Measurements from ENCODE around the gene CIBAR2. TPM values are rescaled to one million over a fixed set of nuclear protein-coding genes. Genes with fewer than 3 reads are reported as not detected.

Gene CIBAR2
- total RNA-seq, 4 donors from 2014 or later: not detected

DNA sequence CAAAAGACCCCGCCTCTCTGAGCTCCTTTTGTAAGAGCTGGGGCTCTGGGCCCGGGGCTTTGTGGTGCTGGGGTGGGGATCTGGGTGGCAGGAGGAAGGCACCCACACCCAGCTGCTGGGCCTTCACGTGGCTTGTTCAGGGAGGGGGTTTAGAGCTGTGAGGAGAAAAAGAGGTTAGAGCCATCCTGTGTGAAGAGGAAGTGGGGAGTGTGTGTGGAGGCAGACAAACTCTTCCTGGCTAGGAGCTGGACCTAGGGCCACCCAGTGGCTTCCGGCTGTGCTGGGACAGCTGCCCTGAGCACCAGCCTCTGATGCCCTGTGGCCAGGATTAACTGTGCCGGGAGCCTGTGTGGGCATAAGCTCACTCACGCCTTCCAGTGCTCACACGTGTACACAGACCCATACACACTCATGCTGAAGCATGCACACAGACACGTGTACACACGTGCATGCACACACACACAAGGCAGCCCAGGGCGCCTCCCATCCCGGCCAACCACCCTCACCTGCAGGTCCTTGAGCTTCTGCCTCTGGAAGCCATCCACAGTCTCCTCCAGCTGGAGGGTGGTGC, 7.4 kb downstream of the CIBAR2 start:
- Histone ChIP-seq H3K9me3 (no peaks in the 10 kb centered on the region), H3K4me3 (no peak overlapping the region), H3K36me3 (no peaks in the 10 kb centered on the region), H3K4me1 (no peaks in the 10 kb centered on the region), H3K27me3 (no peaks in the 10 kb centered on the region), H3K27ac (replicated peaks in 1 of 4) (no peak overlapping the region)
- TF ChIP-seq EP300 (IDR thresholded peaks at IDR 0.05): no peak
- no peak for TF ChIP-seq POLR2AphosphoS5 (IDR thresholded peaks at IDR 0.05)
- TF ChIP-seq, protein P1, sequence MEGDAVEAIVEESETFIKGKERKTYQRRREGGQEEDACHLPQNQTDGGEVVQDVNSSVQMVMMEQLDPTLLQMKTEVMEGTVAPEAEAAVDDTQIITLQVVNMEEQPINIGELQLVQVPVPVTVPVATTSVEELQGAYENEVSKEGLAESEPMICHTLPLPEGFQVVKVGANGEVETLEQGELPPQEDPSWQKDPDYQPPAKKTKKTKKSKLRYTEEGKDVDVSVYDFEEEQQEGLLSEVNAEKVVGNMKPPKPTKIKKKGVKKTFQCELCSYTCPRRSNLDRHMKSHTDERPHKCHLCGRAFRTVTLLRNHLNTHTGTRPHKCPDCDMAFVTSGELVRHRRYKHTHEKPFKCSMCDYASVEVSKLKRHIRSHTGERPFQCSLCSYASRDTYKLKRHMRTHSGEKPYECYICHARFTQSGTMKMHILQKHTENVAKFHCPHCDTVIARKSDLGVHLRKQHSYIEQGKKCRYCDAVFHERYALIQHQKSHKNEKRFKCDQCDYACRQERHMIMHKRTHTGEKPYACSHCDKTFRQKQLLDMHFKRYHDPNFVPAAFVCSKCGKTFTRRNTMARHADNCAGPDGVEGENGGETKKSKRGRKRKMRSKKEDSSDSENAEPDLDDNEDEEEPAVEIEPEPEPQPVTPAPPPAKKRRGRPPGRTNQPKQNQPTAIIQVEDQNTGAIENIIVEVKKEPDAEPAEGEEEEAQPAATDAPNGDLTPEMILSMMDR (IDR thresholded peaks at IDR 0.05): no peak
- no peak for TF ChIP-seq POLR2A (IDR thresholded peaks at IDR 0.05; ENCODE audit: low read depth)
- intact Hi-C loops (cut with DNase I): no loop called here
- WGBS: 67% methylated on average over 11 of the region's 11 CpGs
- no peak for DNase-seq (ENCODE audit: extremely low spot score)

DNA sequence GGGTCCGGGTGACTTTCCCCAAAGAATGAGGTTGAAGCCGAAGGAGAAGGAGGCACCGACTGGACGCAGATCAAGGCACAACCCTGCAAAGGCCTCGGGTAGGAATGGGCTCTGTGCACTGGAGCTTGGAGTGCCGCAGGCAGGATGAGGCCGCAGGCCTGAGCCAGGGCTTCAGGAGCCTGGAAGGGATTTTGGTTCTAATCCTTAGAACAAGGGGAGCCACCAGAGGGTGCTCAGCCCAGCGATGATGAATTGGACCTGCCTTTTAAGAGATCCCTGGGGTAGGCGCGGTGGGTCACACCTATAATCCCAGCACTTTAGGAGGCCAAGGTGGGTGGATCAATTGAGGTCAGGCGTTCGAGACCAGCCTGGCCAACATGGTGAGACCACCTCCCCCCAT, 8.1 kb downstream of the CIBAR2 start:
- H3K9me3 ChIP-seq: no peaks in the 10 kb centered on the region
- intact Hi-C loops (cut with DNase I): no loop called here
- H3K27ac ChIP-seq (replicated peaks in 1 of 4): no peak overlapping the region
- H3K4me1 ChIP-seq: no peaks in the 10 kb centered on the region
- 90% methylated on average over 12 of the region's 12 CpGs for WGBS
- H3K36me3 ChIP-seq: no peaks in the 10 kb centered on the region
- TF ChIP-seq POLR2AphosphoS5 (IDR thresholded peaks at IDR 0.05) (no peak), POLR2A (IDR thresholded peaks at IDR 0.05; ENCODE audit: low read depth) (no peak), EP300 (IDR thresholded peaks at IDR 0.05) (no peak)
- TF ChIP-seq, protein P1 (IDR thresholded peaks at IDR 0.05): no peak
- DNase-seq (ENCODE audit: extremely low spot score): no peak
- H3K4me3 ChIP-seq: no peak overlapping the region
- no peaks in the 10 kb centered on the region for H3K27me3 ChIP-seq

DNA sequence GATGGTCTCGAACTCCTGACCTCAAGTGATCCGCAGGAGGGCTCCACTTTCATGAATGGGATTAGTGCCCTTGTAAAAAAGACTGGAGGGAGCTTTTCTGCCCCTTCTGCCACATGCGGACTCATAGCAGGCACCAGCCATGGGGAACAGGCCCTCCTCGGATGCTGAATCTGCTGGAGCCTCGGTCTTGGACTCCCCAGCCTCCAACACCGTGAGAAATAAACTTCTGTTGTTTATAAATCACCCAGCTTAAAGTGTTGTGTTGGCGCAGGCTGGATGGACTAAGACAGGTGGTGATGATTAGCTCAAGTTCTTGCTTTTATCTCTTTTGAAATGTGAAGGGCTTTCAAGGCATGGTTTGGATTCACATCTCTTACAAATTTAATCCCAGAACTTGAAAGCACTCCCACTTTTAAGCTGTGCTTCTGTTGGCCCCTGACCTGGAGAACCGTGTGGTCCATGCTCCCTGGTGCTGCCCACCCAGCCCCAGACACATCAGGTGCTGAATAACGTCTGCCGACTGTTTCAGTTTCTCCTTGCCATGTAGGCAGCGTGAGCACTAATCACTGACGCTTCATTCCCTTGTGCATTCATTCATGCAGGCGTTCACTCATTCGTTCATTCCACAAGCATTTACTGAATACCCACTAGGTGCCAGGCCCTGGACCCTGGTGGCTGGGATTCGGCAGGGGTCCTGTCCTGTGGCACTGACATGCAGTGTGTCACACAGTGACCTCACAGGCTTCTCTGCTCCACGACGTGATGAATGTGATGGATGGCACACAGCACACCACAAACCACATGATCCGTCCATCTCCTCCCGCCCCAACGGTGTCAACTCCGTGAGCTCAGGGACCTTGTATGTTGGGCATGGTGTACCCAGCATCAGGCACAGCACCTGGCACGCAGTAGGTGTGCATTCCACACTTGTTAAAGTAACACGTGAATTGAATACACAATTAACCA, 8.9 kb downstream of the CIBAR2 start:
- 81% methylated on average over 23 of the region's 23 CpGs for WGBS
- H3K36me3 ChIP-seq: no peaks in the 10 kb centered on the region

DNA sequence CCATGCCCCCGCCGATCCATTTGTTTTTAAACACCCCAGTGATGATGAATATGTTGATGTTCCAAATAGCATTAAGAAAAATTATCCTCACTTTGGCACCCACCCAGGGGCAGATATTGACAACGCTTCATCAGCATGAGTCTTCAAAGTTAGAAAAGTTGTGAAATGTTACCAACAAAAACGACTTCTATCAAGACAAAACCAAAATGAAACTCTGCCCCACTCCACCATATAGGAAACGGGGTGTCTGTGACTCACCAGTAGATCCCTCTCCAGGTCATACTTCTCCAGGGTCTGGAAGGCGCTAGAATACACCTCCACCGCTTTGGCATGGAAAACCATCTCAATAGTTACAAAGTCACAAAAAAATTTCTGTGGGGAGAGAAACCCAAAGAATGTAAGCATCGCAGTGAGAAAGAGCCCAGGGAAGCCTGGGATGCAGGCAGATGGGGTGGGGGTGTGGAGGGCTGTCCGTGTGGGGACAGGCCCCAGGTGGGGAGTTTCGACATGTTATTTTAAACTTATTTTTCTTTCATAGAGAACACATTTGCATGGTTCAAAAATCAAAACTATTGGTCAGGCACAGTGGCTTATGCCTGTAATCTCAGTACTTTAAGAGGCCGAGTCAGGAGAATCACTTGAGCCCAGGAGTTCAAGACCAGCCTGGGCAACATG, 10.2 kb downstream of the CIBAR2 start:
- Histone ChIP-seq H3K4me3 (no peak overlapping the region), H3K27me3 (peaks cover 0 to 16% (median 0%) of the 10 kb centered on the region in 4 donors), H3K9me3 (no peaks in the 10 kb centered on the region), H3K4me1 (no peaks in the 10 kb centered on the region), H3K36me3 (no peaks in the 10 kb centered on the region), H3K27ac (replicated peaks in 1 of 4) (no peak overlapping the region)
- no peak for TF ChIP-seq POLR2A (IDR thresholded peaks at IDR 0.05; ENCODE audit: low read depth)
- TF ChIP-seq POLR2AphosphoS5 (IDR thresholded peaks at IDR 0.05): no peak
- TF ChIP-seq, protein P1 (IDR thresholded peaks at IDR 0.05): no peak
- TF ChIP-seq EP300 (IDR thresholded peaks at IDR 0.05): no peak
- DNase-seq (ENCODE audit: extremely low spot score): no peak
- WGBS: 79% methylated on average over 11 of the region's 11 CpGs
- intact Hi-C loops (cut with DNase I): no loop called here

More for the DNA sequence above, 8.9 kb downstream of the CIBAR2 start:
- intact Hi-C loops (cut with DNase I): no loop called here
- no peak for DNase-seq (ENCODE audit: extremely low spot score)
- no peak overlapping the region for H3K4me3 ChIP-seq
- H3K27ac ChIP-seq (replicated peaks in 1 of 4): no peak overlapping the region
- H3K27me3 ChIP-seq: peaks cover 0 to 4% (median 0%) of the 10 kb centered on the region in 4 donors
- TF ChIP-seq POLR2A (IDR thresholded peaks at IDR 0.05; ENCODE audit: low read depth) (no peak), POLR2AphosphoS5 (IDR thresholded peaks at IDR 0.05) (no peak), EP300 (IDR thresholded peaks at IDR 0.05) (no peak)
- TF ChIP-seq, protein P1 (IDR thresholded peaks at IDR 0.05): no peak
- H3K4me1 ChIP-seq: no peaks in the 10 kb centered on the region
- H3K9me3 ChIP-seq: no peaks in the 10 kb centered on the region

All from esophagus muscularis mucosa (tissue), 4 donors.